H1 (cell line): Measurements from ENCODE around the gene SPARCL1. TPM values are rescaled to one million over a fixed set of nuclear protein-coding genes. Genes with fewer than 3 reads are reported as not detected.

Experiments
- CTCF ChIA-PET: fragments of 300-600 bp; sonication (Branson Sonifier 250); formaldehyde crosslinking; loops from one replicate; lab custom pipeline; 2021; ENCODE audit not compliant: partially characterized antibody; lab: Charles Lee
- POLR2A ChIA-PET: fragments of 300-600 bp; sonication (Branson Sonifier 250); formaldehyde crosslinking; loops from one replicate; lab custom pipeline; 2021; ENCODE audit warnings: inconsistent platforms; ENCODE audit not compliant: partially characterized antibody; lab: Charles Lee
- DNase-seq, 2 experiments: peaks; one replicate each; pipeline versions ENCODE4 v3.0.0 to v3.0.0-alpha.2; 2010 to 2022; ENCODE audit warnings: low spot score in 2 of 2, low read depth in 1 of 2, mixed read lengths in 1 of 2
- FAIRE-seq: peaks from 2 replicates; lab custom pipeline; 2011; peaks lifted over from hg19 to GRCh38; lab: Jason Lieb, UNC
- H2AFZ ChIP-seq: 2 replicates; pipeline ENCODE4 v1.8.1; 2012; ENCODE audit warnings: low read length, inconsistent platforms
- H2AK5ac ChIP-seq: 2 replicates; pipeline ENCODE4 v1.6.1; 2013; ENCODE audit warnings: low read depth, low read length
- H2BK120ac ChIP-seq: replicated peaks from 2 replicates; pipeline ENCODE3; 2013; ENCODE audit warnings: low read depth, low read length, inconsistent platforms
- H2BK12ac ChIP-seq: 2 replicates; pipeline ENCODE4 v1.6.1; 2013; ENCODE audit warnings: low read depth, low read length
- H2BK15ac ChIP-seq: 2 replicates; pipeline ENCODE4 v1.6.1; 2013; ENCODE audit warnings: low read length
- H2BK20ac ChIP-seq: 2 replicates; pipeline ENCODE4 v1.6.1; 2013; ENCODE audit warnings: low read length
- H2BK5ac ChIP-seq: 2 replicates; pipeline ENCODE4 v1.6.1; 2013; ENCODE audit warnings: low read depth, low read length
- H3K14ac ChIP-seq: 2 replicates; pipeline ENCODE4 v1.6.1; 2013; ENCODE audit warnings: inconsistent platforms; ENCODE audit not compliant: insufficient read length
- H3K18ac ChIP-seq: 2 replicates; pipeline ENCODE4 v1.6.1; 2013; ENCODE audit warnings: low read length; ENCODE audit errors: extremely low read depth
- H3K23ac ChIP-seq: 2 replicates; pipeline ENCODE4 v1.6.1; 2013; ENCODE audit warnings: inconsistent platforms; ENCODE audit not compliant: insufficient read length
- H3K23me2 ChIP-seq: 2 replicates; pipeline ENCODE4 v1.6.1; 2013; ENCODE audit warnings: low read depth, low read length
- H3K27ac ChIP-seq: 2 replicates; pipeline ENCODE4 v1.6.1; 2011; ENCODE audit warnings: low read depth, low read length, inconsistent platforms
- H3K27me3 ChIP-seq, 4 experiments: replicated peaks in 1 of 4; 1 replicate in 1 of 4; 2 replicates in 3 of 4; pipeline versions ENCODE4 v1.6.1 to v1.8.1; 2011 to 2013; ENCODE audit warnings: low read length in 3 of 4, mild to moderate bottlenecking in 3 of 4, inconsistent platforms in 2 of 4, mixed read lengths in 2 of 4, moderate library complexity in 1 of 4; ENCODE audit not compliant: control insufficient read depth in 3 of 4, insufficient read depth in 3 of 4; ENCODE audit errors: extremely low read depth in 1 of 4
- H3K36me3 ChIP-seq, 4 experiments: 2 replicates each; pipeline versions ENCODE4 v1.6.1 to v1.8.1; 2011 to 2013; ENCODE audit warnings: mild to moderate bottlenecking in 4 of 4, low read length in 3 of 4, moderate library complexity in 2 of 4, control low read depth in 1 of 4, inconsistent platforms in 1 of 4; ENCODE audit not compliant: insufficient read depth in 4 of 4, control insufficient read depth in 2 of 4
- H3K4ac ChIP-seq: replicated peaks from 2 replicates; pipeline ENCODE3; 2013; ENCODE audit warnings: low read length, low read depth, mixed read lengths, inconsistent platforms; ENCODE audit not compliant: insufficient read length
- H3K4me1 ChIP-seq, 4 experiments: replicated peaks in 1 of 4; 1 replicate in 1 of 4; 2 replicates in 3 of 4; pipeline versions ENCODE4 v1.6.1 to v1.8.1; 2011 to 2013; ENCODE audit warnings: low read length in 3 of 4, inconsistent platforms in 2 of 4, mixed read lengths in 1 of 4; ENCODE audit not compliant: insufficient read depth in 4 of 4, control insufficient read depth in 3 of 4
- H3K4me2 ChIP-seq, 2 experiments: 2 replicates each; pipeline versions ENCODE4 v1.6.1 to v1.8.1; 2011 to 2013; ENCODE audit warnings: low read depth in 2 of 2, low read length in 2 of 2, control low read depth in 1 of 2, inconsistent platforms in 1 of 2, mild to moderate bottlenecking in 1 of 2; ENCODE audit not compliant: insufficient read depth in 1 of 2
- H3K4me3 ChIP-seq, 4 experiments: fragments of 200-600, 300-600 bp in 1 of 4; sonication (generic), shearing (Covaris generic), sonication (Bioruptor Twin) in 1 of 4; 2 replicates each; pipeline versions ENCODE4 v1.5.1 to v1.8.1; 2011 to 2016; ENCODE audit warnings: low read length in 4 of 4, low read depth in 3 of 4, control low read depth in 2 of 4, inconsistent platforms in 2 of 4, mild to moderate bottlenecking in 2 of 4, mixed read lengths in 1 of 4, moderate library complexity in 1 of 4; ENCODE audit not compliant: insufficient read depth in 2 of 4; ENCODE audit errors: extremely low read depth in 1 of 4
- H3K56ac ChIP-seq: replicated peaks from 2 replicates; pipeline ENCODE3; 2013; ENCODE audit warnings: low read depth, mild to moderate bottlenecking, mixed read lengths, low read length, inconsistent platforms; ENCODE audit not compliant: insufficient read length
- H3K79me1 ChIP-seq: 2 replicates; pipeline ENCODE4 v1.6.1; 2013; ENCODE audit warnings: low read depth, low read length, control low read depth
- H3K79me2 ChIP-seq, 2 experiments: 2 replicates each; pipeline versions ENCODE4 v1.6.1 to v1.8.1; 2012 to 2013; ENCODE audit warnings: low read length in 2 of 2, mild to moderate bottlenecking in 2 of 2, inconsistent platforms in 1 of 2; ENCODE audit not compliant: insufficient read depth in 2 of 2, control insufficient read depth in 1 of 2
- H3K9ac ChIP-seq, 4 experiments: replicated peaks in 1 of 4; 1 replicate in 1 of 4; 2 replicates in 3 of 4; pipeline versions ENCODE4 v1.6.1 to v1.8.1; 2011 to 2013; ENCODE audit warnings: low read depth in 3 of 4, low read length in 3 of 4, control low read depth in 2 of 4, mild to moderate bottlenecking in 2 of 4, moderate library complexity in 2 of 4, inconsistent platforms in 1 of 4; ENCODE audit errors: extremely low read depth in 1 of 4
- H3K9me3 ChIP-seq, 2 experiments: 2 replicates each; pipeline versions ENCODE4 v1.6.1 to v1.8.1; 2012 to 2013; ENCODE audit warnings: mild to moderate bottlenecking in 2 of 2, moderate library complexity in 2 of 2, control low read depth in 1 of 2, inconsistent platforms in 1 of 2, low read depth in 1 of 2, low read length in 1 of 2, mixed read lengths in 1 of 2; ENCODE audit not compliant: insufficient read depth in 2 of 2
- H4K20me1 ChIP-seq, 2 experiments: replicated peaks in 1 of 2; 2 replicates each; pipeline versions ENCODE3 to v1.8.1; 2011 to 2013; ENCODE audit warnings: inconsistent platforms in 2 of 2, low read length in 2 of 2, mild to moderate bottlenecking in 1 of 2; ENCODE audit not compliant: insufficient read depth in 2 of 2, control insufficient read depth in 1 of 2
- H4K5ac ChIP-seq: 2 replicates; pipeline ENCODE4 v1.6.1; 2013; ENCODE audit warnings: low read length, low read depth, mixed read lengths, inconsistent platforms; ENCODE audit not compliant: insufficient read length
- H4K8ac ChIP-seq: 2 replicates; pipeline ENCODE4 v1.8.0; 2013; ENCODE audit warnings: mild to moderate bottlenecking, moderate library complexity, low read length, inconsistent platforms; ENCODE audit not compliant: insufficient read depth; ENCODE audit errors: extremely low read depth
- H4K91ac ChIP-seq: replicated peaks from 2 replicates; pipeline ENCODE3; 2013; ENCODE audit warnings: low read length, mixed read lengths, inconsistent platforms; ENCODE audit not compliant: insufficient read length
- CHD2 ChIP-seq: IDR thresholded peaks from 2 replicates; pipeline ENCODE4 v1.6.1; 2012; ENCODE audit warnings: low read length, improper control_type of control experiment
- CTCF ChIP-seq, 3 experiments: IDR thresholded peaks; 1 replicate in 2 of 3; 2 replicates in 1 of 3; pipeline versions ENCODE4 v1.5.1 to v1.6.1; 2011; ENCODE audit warnings: low read length in 3 of 3, mild to moderate bottlenecking in 3 of 3, inconsistent platforms in 2 of 3, low read depth in 1 of 3, moderate library complexity in 1 of 3; ENCODE audit not compliant: insufficient read depth in 1 of 3; ENCODE audit errors: control extremely low read depth in 1 of 3
- GTF2F1 ChIP-seq: IDR thresholded peaks from 2 replicates; pipeline ENCODE4 v1.6.1; 2012; ENCODE audit warnings: low read depth, low read length, improper control_type of control experiment, borderline replicate concordance
- HDAC2 ChIP-seq, 2 experiments: fragments of 300-600 bp in 1 of 2; sonication (generic) in 1 of 2; IDR thresholded peaks; 2 replicates each; pipeline ENCODE4 v1.6.1; 2011 to 2012; ENCODE audit warnings: low read depth in 2 of 2, low read length in 2 of 2, mild to moderate bottlenecking in 2 of 2, moderate library complexity in 2 of 2, borderline replicate concordance in 1 of 2, inconsistent platforms in 1 of 2
- HDAC6 ChIP-seq: IDR thresholded peaks from one replicate; pipeline ENCODE4 v1.7.1; 2012; ENCODE audit warnings: low read depth, mild to moderate bottlenecking, inconsistent platforms, low read length, moderate library complexity
- RAD21 ChIP-seq, 2 experiments: IDR thresholded peaks in 1 of 2; conservative IDR thresholded peaks in 1 of 2; 2 replicates each; pipeline ENCODE4 v1.6.1; 2011; ENCODE audit warnings: low read depth in 2 of 2, low read length in 2 of 2, improper control_type of control experiment in 1 of 2, inconsistent platforms in 1 of 2, mild to moderate bottlenecking in 1 of 2, moderate library complexity in 1 of 2
- RNF2 ChIP-seq: fragments of 200-900, 300-1000 bp; sonication (generic); IDR thresholded peaks from 2 replicates; pipeline ENCODE4 v1.7.1; 2016; ENCODE audit warnings: borderline replicate concordance, low read depth, mild to moderate bottlenecking, antibody characterized with exemption, low read length; ENCODE audit not compliant: poor library complexity, severe bottlenecking; ENCODE audit errors: missing control alignments
- SAP30 ChIP-seq: fragments of 300-600 bp; sonication (generic); IDR thresholded peaks from 2 replicates; pipeline ENCODE4 v1.7.1; 2012; ENCODE audit warnings: low read length, moderate library complexity, mild to moderate bottlenecking, inconsistent platforms; ENCODE audit not compliant: insufficient read depth, insufficient replicate concordance
- TBP ChIP-seq: IDR thresholded peaks from 2 replicates; pipeline ENCODE4 v1.6.1; 2011; ENCODE audit warnings: low read depth, low read length, improper control_type of control experiment
- YY1 ChIP-seq: IDR thresholded peaks from 2 replicates; pipeline ENCODE4 v1.6.1; 2011; ENCODE audit warnings: low read depth, mild to moderate bottlenecking, low read length
- WGBS, 2 experiments: shearing (Covaris generic) in 1 of 2; methylation state at CpG; one replicate each; pipeline versions ENCODE4 v1.1.6 to v1.1.7; 2013 to 2015; ENCODE audit warnings: low lambda C conversion rate in 2 of 2, mixed read lengths in 2 of 2, inconsistent platforms in 1 of 2, low coverage in 1 of 2, missing lambda C conversion rate in 1 of 2; ENCODE audit not compliant: insufficient replicate concordance in 2 of 2, insufficient coverage in 1 of 2, insufficient read length in 1 of 2; ENCODE audit errors: extremely low coverage in 1 of 2, missing lambda C conversion rate in 1 of 2; 5-methylcytosine and 5-hydroxymethylcytosine counted together
- polyA plus RNA-seq, 7 experiments: library from polyadenylated mRNA; depleted of rRNA in 3 of 7; stranded (reverse) in 5 of 7; unstranded in 2 of 7; fragments of >200 nt in 5 of 7; fragments of 200-250 nt in 2 of 7; gene quantifications; 1 replicate in 5 of 7; 2 replicates in 1 of 7; 4 replicates in 1 of 7; pipeline versions ENCODE4 v1.2.1 to v1.2.3, GENCODE V29; 2011 to 2013; ENCODE audit warnings: missing spikeins in 2 of 7, mixed read lengths in 2 of 7
- total RNA-seq: library from RNA; stranded (reverse); fragmentation: NEBNext Ultra II Directional; extraction: Animal tissue kit (Norgen Biotek cat#: 25700); gene quantifications from 2 replicates; pipeline ENCODE4 v1.2.1, GENCODE V29; 2021

SPARCL1 gene
- total and polyA plus RNA-seq, 2 of the 8 experiments (the other 6 are each of a cell fraction or from before 2014, with no cell fraction given), result 0.48 to 0.51 TPM

GRCh38 chr4:87497159-87497558 lies 32.0 kb downstream of the SPARCL1 start:
- Histone ChIP-seq H3K27ac (no peak overlapping the region), H3K9me3 (no peaks in the 10 kb centered on the region), H3K79me1 (no peaks in the 10 kb centered on the region), H2BK120ac (no peak overlapping the region), H2BK15ac (no peak overlapping the region), H3K4me1 (no peaks in the 10 kb centered on the region), H4K91ac (no peak overlapping the region), H3K23me2 (no peaks in the 10 kb centered on the region), H3K36me3 (no peaks in the 10 kb centered on the region), H3K9ac (no peak overlapping the region), H4K20me1 (no peaks in the 10 kb centered on the region), H3K14ac (no peak overlapping the region), H3K79me2 (no peaks in the 10 kb centered on the region), H2AK5ac (no peak overlapping the region), H2BK12ac (no peak overlapping the region), H3K27me3 (no peaks in the 10 kb centered on the region), H4K8ac (no peak overlapping the region), H2BK5ac (no peak overlapping the region), H3K23ac (no peak overlapping the region), H3K4me3 (no peak overlapping the region), H2AFZ (no peak overlapping the region), H4K5ac (no peak overlapping the region), H3K56ac (no peak overlapping the region), H3K4ac (no peak overlapping the region), H2BK20ac (no peak overlapping the region), H3K18ac (no peak overlapping the region), H3K4me2 (no peak overlapping the region)
- DNase-seq (peak in 1 of 2 experiments; percentile 68), FAIRE-seq (no peak)
- POLR2A ChIA-PET, result interaction anchor here (0.5 kb wide), 1 partner anchor 63 kb away, joined by 3 read pairs; no protein-coding TSS in a partner anchor
- WGBS, 2 experiments, result 81% methylated on average over 2 of the region's 2 CpGs; no CpG with 5 or more reads in 1 of the 2 experiments
- CTCF ChIA-PET, result interaction anchor here (0.5 to 2.8 kb wide), 18 partner anchors 9 to 352 kb away, joined by 3 to 13 read pairs (median 4); no protein-coding TSS in a partner anchor
- no peak for TF ChIP-seq SAP30
- peak; percentile 20 to 68 (median 59) for TF ChIP-seq CTCF (IDR thresholded peaks at IDR 0.05; ENCODE audit: control extremely low read depth in 1 of 3, insufficient read depth in 1 of 3, low read depth in 1 of 3, low read length in 3 of 3)
- TF ChIP-seq HDAC2 (IDR thresholded peaks at IDR 0.05; ENCODE audit: borderline replicate concordance in 1 of 2, low read depth in 2 of 2, low read length in 2 of 2), result no peak
- TF ChIP-seq YY1, result 0 out of 2 replicates have a peak, but pooled peaks have one; percentile 10
- no peak for TF ChIP-seq GTF2F1
- TF ChIP-seq HDAC6, result no peak
- peak; percentile 39 to 52 for TF ChIP-seq RAD21 (IDR thresholded peaks at IDR 0.05 in 1 of 2, conservative IDR thresholded peaks at IDR 0.05 in 1 of 2; ENCODE audit: low read depth in 2 of 2, low read length in 2 of 2)
- TF ChIP-seq TBP, result no peak
- no peak for TF ChIP-seq CHD2
- TF ChIP-seq RNF2, result no peak
